HG03064 (cell line): ENCODE measurements around the gene ING1.
"Not testable (repeated sequence)": the region's sequence is repeated elsewhere in the genome, so short reads cannot be mapped to it uniquely, and the experiment has no call there.

ENCODE experiments used
- ATAC-seq: cut with Tn5 transposase; IDR thresholded peaks from one replicate; pipeline ENCODE4 v1.9.1; 2021; ENCODE audit warnings: low read depth; ENCODE audit not compliant: unreplicated experiment

The ING1 gene

GRCh38 chr13:110713981-110714796, 689 bp downstream of the ING1 start:
- no peak for ATAC-seq

DNA sequence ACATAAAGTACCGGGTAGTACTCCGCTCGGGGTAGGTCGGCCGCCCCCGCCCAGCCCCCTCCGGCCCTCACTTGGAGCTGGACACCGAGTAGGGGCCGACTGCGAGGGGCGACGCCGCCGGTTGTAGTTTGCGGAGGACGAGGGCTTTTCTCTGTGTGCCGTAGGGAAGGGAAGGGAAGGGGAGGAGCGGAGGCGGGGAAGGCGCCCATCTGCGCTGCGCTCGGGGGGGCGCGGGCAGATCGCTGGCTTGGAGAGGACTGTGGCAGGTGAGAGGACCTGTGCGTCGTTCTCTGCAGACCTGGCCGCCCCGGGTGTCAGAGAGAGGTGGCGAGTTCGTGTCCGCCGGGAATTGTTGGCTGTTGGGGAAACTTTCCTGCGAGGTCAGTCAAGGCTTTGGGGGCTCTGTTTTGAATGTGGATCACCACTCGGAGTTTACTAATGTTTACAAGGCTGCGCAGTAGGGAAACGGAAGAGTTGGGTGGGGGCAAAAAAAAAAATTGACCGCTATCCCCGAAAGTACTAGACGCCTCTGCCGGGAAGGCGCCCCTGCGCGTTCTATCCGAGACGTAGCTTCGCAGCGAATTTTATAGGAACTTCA, 1.4 kb downstream of the ING1 start:
- ATAC-seq, result no peak

GRCh38 chr13:110715395-110716246, 2.1 kb downstream of the ING1 start:
- peak; percentile 53 for ATAC-seq

DNA sequence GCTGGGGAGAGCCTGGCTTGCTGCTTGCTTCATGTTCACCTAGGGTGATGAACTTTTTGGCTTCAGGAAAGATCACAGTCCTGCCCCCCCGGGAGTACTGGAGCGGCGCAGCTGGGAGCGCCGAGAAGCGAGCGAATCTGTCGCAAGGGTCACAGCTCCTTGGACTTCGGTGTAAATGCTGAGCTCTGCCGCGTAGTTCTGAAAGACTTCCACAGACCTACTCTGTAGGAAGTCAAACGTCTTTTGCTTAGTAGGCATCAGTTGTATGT, 2.7 kb downstream of the ING1 start:
- no peak for ATAC-seq

- no peak for ATAC-seq
These were observed 5.7 kb downstream of the ING1 start for GRCh38 chr13:110719036-110719710.

GRCh38 chr13:110722971-110723370, 9.5 kb downstream of the ING1 start:
- no peak for ATAC-seq

DNA sequence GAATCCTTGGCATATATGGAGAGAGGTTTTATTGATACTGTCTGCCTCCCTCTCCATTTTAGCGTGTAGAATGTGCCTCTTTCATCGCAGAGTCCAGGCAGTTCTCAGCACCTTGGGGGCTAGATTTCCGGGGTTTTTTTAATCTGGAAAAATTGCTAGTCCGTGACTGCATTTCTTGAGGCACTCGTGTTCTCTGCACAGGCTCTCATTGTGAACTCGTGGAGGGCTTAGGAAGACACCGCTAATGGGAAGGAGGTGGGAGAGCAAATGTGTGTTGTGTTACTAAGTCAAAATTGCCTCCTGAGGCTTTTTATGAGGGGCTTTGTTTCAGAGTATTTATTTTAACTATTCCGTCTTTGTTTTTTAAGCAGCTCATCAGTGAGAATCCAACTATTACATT, 10.1 kb downstream of the ING1 start:
- ATAC-seq, result no peak

- ATAC-seq, result not testable (repeated sequence)
These were observed 12.7 kb downstream of the ING1 start for GRCh38 chr13:110726153-110726552.

GRCh38 chr13:110726726-110727125, 13.2 kb downstream of the ING1 start:
- ATAC-seq, result no peak

DNA sequence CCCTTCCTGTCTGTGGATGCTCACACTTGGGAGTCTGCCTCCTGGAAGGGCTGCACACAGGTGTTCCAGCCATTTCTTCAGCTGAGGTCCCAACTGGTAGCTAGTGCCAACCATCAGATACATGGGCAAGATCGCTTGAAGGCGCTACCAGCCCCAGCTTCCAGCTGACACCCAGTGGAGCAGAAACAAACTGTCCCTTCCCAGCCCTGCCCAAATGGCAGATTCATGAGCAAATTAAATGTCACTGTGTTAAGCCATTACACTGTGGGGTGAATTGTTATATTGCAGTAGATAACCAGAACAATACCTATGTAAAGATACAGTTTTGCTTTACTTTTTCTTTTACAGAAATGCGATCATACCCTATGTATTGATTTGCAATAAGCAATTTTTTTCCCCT, 17.6 kb downstream of the ING1 start:
- no peak for ATAC-seq

GRCh38 chr13:110734561-110734960, 21.1 kb downstream of the ING1 start:
- no peak for ATAC-seq

DNA sequence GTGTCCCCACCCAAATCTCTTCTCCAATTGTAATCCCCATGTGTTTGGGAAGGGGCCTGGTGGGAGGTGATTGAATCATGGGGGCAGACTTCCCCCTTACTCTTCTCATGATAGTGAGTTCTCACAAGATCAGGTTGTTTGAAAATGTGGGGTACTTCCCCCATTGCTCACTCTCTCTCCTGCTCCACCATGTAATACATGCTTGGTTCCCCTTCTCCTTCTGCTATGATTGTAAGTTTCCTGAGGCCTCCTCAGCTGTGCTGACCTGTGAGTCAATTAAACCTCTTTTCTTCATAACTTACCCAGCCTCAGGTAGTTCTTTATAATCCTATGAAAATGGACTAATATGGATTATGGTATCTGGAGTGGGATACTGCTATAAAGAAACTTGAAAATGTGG, 24.1 kb downstream of the ING1 start:
- ATAC-seq, result no peak

GRCh38 chr13:110743687-110744086, 30.2 kb downstream of the ING1 start:
- ATAC-seq, result no peak

GRCh38 chr13:110746438-110746837, 32.9 kb downstream of the ING1 start:
- ATAC-seq, result no peak

DNA sequence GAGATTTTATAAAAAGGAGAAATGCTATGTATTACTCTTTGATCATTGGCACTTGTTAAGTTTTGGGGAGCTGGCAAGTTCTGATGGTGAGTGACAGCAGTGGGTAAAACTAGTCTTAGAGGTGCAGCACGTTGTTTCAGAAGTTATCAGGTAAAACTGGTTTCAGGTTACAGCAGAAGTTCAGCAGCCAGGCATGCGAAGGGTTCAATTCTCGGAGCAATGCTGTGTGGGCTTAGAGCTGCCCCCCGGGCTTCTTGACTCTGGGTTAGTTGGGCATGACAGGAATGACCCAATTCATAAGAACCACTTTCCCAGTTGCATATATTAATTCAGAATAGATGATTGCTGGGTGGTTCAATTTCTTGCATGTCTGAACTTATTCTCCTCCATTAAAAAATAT, 34.8 kb downstream of the ING1 start:
- no peak for ATAC-seq

- no peak for ATAC-seq
These were observed 42.7 kb downstream of the ING1 start for GRCh38 chr13:110756219-110756631.

DNA sequence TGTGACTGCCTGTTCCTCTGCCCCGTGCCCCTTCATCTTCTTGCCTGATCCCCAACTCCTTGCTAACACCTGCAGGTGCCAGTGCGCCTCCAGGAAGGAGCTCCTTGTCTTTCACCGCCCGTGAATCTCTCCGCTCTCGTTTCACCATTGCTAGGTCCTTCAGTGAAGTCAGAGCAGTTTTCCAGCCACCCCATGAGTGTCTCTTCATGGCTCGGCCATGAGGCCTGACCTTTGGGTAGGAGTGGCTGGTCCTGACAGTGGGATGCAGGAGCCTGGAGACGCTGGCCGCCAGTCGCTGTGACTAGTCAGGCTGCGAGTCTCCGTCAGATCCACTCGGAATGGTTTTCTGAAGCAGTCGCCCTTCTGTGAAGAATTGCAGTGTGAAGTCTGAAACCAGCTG, 43.8 kb downstream of the ING1 start:
- ATAC-seq, result no peak

DNA sequence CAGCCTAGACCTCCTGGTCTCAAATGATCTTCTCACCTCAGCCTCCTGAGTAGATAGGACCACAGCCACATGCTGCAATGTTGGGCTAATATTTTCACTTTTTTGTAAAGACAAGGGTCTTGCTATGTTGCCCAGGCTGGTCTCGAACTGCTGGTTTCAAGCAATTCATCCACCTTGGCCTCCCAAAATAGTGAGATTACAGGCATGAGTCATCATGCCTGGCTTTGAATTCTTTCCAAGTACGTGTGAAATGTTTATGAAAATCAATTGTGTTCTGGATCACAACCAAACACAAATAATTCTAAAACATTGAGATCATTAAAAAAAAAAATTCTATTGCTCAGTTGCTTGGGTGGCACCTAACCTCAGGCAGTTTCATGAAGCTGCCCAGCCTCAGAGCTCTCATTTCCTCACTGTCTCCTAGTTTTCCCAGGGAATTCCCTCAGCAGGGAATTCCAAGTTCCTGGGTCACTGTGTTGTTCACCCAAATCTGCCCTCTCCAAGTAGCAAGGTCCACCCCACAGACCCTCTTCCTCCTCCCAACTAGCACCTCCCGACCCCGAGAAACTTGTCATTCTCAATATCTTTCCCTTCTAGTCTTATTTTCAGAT, 44.8 kb downstream of the ING1 start:
- ATAC-seq, result no peak

- no peak for ATAC-seq
These were observed 46.2 kb downstream of the ING1 start for GRCh38 chr13:110759710-110760109.

DNA sequence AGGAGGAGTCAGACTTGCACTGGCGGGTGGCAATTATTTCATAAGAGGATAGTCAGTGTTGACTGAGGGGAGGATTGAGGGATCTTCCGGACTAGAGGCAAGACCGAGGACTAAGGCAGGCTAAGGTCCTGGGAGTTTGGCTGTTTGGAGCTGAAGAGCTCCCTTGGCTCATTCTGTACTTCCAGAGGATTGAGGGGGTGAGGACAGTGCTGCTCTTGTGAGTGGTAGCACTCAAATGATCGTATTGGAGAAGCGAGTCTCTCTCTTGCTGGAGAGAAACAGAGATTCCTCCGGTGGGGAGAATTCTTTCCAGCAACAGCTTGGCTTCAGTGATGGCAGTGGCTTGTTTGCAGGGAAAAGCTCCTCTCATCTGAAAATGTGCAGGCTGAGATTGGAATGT, 47.1 kb downstream of the ING1 start:
- ATAC-seq, result no peak
